ENCODE data around the gene CRHR2.

Gene CRHR2

DNA sequence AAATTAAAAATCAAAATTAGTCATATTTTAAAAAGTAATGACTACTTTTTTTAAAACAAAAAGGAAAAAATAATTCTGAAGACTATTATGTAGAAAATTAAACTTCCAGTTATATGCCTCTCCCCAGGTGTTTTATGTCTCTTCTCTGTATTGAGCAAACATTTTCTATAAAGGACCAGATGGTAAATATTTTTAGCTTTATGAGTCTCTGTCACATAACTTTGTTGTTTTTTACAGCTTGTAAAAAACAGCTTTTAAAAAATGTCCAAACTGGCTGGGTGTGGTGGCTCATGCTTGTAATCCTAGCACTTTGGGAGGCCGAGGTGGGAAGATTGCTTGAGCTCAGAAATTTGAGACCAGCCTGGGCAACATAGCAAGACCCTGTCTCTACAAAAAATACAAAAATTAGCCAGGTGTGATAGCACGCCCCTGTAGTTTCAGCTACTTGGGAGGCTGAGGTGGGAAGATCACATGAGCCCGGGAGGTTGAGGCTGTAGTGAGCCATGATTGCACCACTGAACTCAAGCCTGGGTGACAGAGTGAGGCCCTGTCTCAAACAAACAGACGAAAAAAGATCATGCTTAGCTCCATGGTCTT is 64.1 kb downstream of the CRHR2 start:
- DNase-seq, result no peak

DNA sequence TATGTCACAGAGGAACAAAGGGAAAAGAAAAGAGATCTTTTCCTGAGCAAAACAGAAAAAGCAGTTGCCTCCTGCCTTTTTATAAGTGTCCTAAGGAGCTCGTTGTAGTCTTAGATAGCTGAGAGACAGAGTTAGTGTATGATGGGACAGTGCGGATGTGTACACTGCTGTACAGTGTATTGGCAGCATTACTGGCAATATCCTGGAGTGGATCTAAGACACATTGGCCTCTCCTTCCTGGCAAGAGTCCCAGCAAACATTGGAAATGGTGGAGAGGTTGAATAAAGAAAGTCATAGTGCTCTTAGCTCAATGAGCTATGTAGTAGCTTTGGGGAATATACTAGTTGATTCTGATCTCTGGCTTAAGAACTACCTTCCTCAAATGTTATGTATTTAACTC is 64.9 kb downstream of the CRHR2 start:
- DNase-seq, result no peak

DNA sequence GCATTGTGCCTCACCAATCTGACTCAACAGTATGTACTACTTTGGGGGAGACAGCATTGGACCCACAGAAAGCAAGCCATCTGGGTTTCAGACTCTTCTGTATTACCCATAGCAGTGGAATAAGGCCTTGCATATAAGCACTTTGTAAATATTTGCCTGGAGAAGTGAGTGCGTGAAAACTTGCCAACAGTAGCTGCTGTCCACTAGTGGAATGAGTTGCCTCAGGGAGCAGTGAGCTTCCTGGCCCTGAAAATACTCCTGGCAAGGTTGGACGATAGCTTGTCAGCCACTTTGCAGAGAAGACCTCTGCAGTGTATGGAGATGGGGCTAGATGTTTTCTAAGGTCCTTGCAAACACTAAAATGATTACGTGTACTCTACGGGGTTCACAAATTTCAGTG is 65.9 kb downstream of the CRHR2 start:
- no peak for DNase-seq

DNA sequence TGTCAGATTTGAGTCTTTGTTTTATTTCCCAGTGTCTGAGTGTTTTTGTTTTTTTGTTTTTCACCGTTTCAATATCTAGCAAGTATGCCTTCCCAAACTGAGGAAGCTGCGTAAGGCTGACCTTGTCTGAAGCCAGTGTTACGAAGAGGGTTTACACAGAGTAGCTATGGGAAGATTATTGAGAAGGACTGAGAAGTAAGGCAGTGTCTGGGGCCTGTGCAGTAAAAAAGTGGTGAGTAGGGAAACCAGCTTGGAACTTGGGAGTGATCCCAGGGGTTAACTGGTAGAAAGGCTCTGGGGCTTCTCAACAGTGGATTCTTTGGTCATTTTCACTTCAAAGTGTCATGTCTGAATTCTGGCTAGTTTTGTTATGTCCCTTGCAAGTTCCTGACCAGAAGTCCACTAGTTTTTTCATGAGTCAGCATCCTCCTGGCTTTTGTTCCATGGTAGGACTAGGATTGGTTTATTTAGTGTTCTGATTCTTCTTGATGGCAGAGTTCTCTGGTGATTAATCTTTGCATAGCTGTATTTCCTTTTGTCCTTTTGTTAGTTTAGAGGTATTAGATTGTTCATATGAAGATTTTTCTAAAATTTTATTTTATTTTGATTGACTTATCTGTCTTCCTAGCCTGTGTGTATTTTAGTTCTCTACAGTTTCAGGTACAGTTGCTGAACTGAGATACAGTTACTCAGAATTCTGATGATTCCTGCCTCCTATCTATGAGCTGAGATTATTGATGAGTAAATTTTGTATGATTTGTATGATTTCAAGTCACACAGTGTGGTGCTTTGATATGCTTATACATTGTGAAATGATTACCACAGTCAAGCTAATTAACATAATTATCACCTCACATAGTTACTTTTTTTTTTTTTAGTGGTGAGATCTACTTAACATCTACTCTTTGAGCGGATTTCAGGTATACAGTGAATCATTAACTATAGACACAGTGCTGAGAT is 68.6 kb downstream of the CRHR2 start:
- DNase-seq, result no peak

DNA sequence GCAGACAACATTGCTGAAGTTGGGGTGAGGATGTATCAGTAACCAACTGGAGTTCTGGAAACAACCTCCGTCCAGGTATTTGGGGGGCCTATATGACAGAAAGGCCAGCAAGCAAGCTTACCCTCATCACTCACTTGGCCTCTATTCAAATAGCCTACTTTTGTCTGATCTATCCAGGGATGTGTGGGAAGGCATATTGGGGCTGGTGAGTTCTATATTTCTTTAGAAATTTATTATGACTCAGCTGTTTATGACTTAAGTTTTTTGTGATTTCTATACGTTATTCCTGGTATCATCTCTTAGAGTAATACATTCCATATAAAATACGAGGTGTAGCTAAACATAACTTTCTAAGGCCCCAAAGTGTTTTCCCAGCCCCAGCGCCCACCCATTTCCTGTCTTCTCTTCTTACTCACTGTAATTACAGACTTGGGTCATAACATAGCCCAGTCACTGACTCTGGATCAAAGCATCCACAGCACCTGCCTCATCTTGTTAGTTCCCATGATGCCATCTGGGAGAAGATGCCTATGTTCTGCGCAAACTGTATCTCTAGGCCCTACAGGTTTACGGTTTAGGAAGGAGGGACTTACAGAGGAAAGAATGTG is 69.5 kb downstream of the CRHR2 start:
- DNase-seq, result no peak

DNA sequence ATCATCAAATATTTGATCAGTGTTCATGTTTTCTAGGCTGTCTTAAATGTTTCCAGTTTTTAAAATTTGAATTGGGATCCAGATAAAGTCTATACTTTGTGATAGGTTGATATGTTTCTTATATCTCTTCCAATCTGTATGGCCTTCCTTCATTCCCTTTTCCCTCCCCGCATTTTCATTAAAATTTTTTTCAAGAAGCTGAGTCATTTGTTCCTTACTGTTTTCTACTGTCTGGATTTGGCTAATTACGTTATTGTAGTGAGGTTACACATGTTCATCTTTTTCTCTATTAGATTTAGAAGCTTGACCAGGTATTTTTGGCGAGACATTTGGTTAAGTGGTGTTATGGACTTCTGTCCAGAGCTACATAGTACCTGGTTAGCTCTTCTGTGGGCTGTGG is 76.4 kb downstream of the CRHR2 start:
- DNase-seq, result no peak

DNA sequence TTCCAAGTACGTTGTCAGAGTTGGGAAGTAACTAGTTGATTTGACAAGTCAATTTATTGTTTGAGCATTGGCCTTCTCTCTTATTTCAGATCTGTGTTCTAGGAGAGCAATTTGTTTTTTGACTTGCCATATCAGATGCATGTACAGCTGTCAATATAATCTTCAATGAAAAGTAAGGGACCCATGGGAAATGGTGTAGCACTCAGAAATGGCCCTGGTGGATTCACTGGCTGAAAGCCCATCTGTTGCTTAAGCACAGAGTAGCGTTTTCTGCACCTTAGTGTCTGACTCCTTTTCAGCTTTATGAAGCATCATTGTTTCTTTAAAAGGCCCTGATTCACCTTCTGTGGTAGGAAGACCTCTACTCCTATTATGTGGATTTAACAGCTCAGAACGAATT is 77.4 kb downstream of the CRHR2 start:
- DNase-seq, result no peak
